Right lobe of liver (tissue), 4 donors: ENCODE results near the gene ABCA9.

ENCODE experiments used
- CTCF ChIP-seq, 4 donors: fragments of 200-600 bp in 3 of 4; fragments of 450-650 bp in 1 of 4; IDR thresholded peaks; one replicate each; pipeline versions ENCODE4 v1.5.1 to v1.8.0; 2016 to 2022; ENCODE audit warnings: antibody characterized with exemption in 4 of 4, mild to moderate bottlenecking in 2 of 4
- POLR2A ChIP-seq: fragments of 450-650 bp; IDR thresholded peaks from one replicate; pipeline ENCODE4 v1.6.1; 2017; ENCODE audit warnings: antibody characterized with exemption, mild to moderate bottlenecking
- donor health status: DM: no; HTN: no; CAD: no.
- donor health status: DM: no; HTN: no; CAD: no.
- donor health status: DM: no; HTN: yes; CAD: no.

DNA sequence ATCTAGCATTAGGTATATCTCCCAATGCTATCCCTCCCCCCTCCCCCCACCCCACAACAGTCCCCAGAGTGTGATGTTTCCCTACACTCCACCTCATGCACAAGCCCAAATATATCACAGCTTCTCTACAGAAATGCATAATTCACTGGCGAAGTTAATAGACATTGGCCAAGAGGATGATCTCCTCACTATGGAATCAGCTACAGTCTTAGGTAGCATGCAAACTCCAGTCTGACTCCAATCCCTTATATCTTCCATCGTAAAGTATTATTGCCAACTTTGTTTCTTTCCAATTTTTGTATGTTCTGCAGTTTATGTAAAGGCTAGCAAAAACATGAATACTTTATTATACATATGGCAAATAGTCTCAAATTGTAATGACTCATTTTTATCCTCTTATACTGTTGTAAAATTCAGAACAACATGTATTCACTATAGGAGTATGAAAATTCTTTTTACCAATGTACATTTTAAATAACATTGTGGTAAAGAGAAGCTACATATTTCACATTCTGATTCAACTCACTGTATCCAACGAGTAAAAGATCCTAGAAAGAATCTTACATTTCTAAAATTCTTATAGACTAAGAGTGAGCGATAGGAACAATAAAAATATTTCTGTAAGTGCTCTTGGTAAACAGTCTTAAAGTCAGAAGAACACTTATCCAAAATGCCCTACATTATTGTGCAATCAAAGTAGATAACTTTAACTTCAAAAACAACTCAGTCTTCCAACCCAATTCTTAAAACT, 106.4 kb downstream of the ABCA9 start:
- TF ChIP-seq POLR2A: no peak
- no peak for TF ChIP-seq CTCF (IDR thresholded peaks at IDR 0.05)
